H1 (cell line): Measurements from ENCODE around the gene SLC39A11. TPM values are rescaled to one million over a fixed set of nuclear protein-coding genes. Genes with fewer than 3 reads are reported as not detected.

Experiments
- GTF2F1 ChIP-seq: IDR thresholded peaks from 2 replicates; pipeline ENCODE4 v1.6.1; 2012; ENCODE audit warnings: low read depth, low read length, improper control_type of control experiment, borderline replicate concordance
- HDAC2 ChIP-seq, 2 experiments: fragments of 300-600 bp in 1 of 2; sonication (generic) in 1 of 2; IDR thresholded peaks; 2 replicates each; pipeline ENCODE4 v1.6.1; 2011 to 2012; ENCODE audit warnings: low read depth in 2 of 2, low read length in 2 of 2, mild to moderate bottlenecking in 2 of 2, moderate library complexity in 2 of 2, borderline replicate concordance in 1 of 2, inconsistent platforms in 1 of 2
- NRF1 ChIP-seq: IDR thresholded peaks from 2 replicates; pipeline ENCODE4 v1.6.1; 2011; ENCODE audit warnings: mild to moderate bottlenecking, low read depth, low read length, improper control_type of control experiment
- POLR2A ChIP-seq, 2 experiments: IDR thresholded peaks; 1 replicate in 1 of 2; 2 replicates in 1 of 2; pipeline ENCODE4 v1.6.1; 2011; ENCODE audit warnings: low read depth in 2 of 2, low read length in 2 of 2, mild to moderate bottlenecking in 2 of 2; ENCODE audit errors: control extremely low read depth in 1 of 2
- POLR2AphosphoS5 ChIP-seq: IDR thresholded peaks from 2 replicates; pipeline ENCODE4 v1.6.1; 2011; ENCODE audit warnings: low read depth, low read length
- RBBP5 ChIP-seq: IDR thresholded peaks from 2 replicates; pipeline ENCODE4 v1.7.1; 2012; ENCODE audit warnings: low read depth, mild to moderate bottlenecking, inconsistent platforms, low read length, moderate library complexity, borderline replicate concordance
- RNF2 ChIP-seq: fragments of 200-900, 300-1000 bp; sonication (generic); IDR thresholded peaks from 2 replicates; pipeline ENCODE4 v1.7.1; 2016; ENCODE audit warnings: borderline replicate concordance, low read depth, mild to moderate bottlenecking, antibody characterized with exemption, low read length; ENCODE audit not compliant: poor library complexity, severe bottlenecking; ENCODE audit errors: missing control alignments
- TEAD4 ChIP-seq: IDR thresholded peaks from 2 replicates; pipeline ENCODE4 v1.6.1; 2012; ENCODE audit warnings: low read depth, low read length, inconsistent platforms, mixed read lengths
- ZNF274 ChIP-seq: IDR thresholded peaks from 2 replicates; pipeline ENCODE4 v1.7.0; 2012; ENCODE audit warnings: low read length, borderline replicate concordance; ENCODE audit errors: extremely low read depth
- polyA plus RNA-seq, 7 experiments: library from polyadenylated mRNA; depleted of rRNA in 3 of 7; stranded (reverse) in 5 of 7; unstranded in 2 of 7; fragments of >200 nt in 5 of 7; fragments of 200-250 nt in 2 of 7; gene quantifications; 1 replicate in 5 of 7; 2 replicates in 1 of 7; 4 replicates in 1 of 7; pipeline versions ENCODE4 v1.2.1 to v1.2.3, GENCODE V29; 2011 to 2013; ENCODE audit warnings: missing spikeins in 2 of 7, mixed read lengths in 2 of 7
- total RNA-seq: library from RNA; stranded (reverse); fragmentation: NEBNext Ultra II Directional; extraction: Animal tissue kit (Norgen Biotek cat#: 25700); gene quantifications from 2 replicates; pipeline ENCODE4 v1.2.1, GENCODE V29; 2021
- TF ChIP-seq, protein P1 (sequence below): fragments of 300-600 bp; sonication (generic); IDR thresholded peaks from 2 replicates; pipeline ENCODE4 v1.7.1; 2012; ENCODE audit warnings: low read length, moderate library complexity, mild to moderate bottlenecking, inconsistent platforms; ENCODE audit not compliant: insufficient replicate concordance

SLC39A11 gene
- total and polyA plus RNA-seq, 2 of the 8 experiments (the other 6 are each of a cell fraction or from before 2014, with no cell fraction given) = 12.2 to 19.6 TPM

DNA sequence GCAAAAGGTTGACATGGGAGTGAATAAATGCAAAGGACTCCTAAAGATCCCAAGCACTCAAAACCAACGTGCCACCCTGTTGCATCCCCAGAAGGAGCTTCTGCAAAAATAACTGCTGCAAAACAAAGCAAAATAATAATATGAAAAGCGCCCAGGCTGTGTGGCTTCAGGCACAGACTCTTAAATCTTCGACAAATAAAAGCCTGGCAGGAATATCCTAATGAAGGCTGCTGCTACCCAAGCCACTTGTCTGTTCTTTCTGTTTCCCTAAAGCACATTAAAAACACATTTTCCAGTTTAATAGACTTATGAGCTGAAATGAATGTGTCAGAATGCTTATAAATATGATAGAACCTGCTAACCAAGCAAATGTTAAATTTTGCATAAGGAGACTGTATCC is 154.0 kb downstream of the SLC39A11 start (continued):
- TF ChIP-seq, protein P1, sequence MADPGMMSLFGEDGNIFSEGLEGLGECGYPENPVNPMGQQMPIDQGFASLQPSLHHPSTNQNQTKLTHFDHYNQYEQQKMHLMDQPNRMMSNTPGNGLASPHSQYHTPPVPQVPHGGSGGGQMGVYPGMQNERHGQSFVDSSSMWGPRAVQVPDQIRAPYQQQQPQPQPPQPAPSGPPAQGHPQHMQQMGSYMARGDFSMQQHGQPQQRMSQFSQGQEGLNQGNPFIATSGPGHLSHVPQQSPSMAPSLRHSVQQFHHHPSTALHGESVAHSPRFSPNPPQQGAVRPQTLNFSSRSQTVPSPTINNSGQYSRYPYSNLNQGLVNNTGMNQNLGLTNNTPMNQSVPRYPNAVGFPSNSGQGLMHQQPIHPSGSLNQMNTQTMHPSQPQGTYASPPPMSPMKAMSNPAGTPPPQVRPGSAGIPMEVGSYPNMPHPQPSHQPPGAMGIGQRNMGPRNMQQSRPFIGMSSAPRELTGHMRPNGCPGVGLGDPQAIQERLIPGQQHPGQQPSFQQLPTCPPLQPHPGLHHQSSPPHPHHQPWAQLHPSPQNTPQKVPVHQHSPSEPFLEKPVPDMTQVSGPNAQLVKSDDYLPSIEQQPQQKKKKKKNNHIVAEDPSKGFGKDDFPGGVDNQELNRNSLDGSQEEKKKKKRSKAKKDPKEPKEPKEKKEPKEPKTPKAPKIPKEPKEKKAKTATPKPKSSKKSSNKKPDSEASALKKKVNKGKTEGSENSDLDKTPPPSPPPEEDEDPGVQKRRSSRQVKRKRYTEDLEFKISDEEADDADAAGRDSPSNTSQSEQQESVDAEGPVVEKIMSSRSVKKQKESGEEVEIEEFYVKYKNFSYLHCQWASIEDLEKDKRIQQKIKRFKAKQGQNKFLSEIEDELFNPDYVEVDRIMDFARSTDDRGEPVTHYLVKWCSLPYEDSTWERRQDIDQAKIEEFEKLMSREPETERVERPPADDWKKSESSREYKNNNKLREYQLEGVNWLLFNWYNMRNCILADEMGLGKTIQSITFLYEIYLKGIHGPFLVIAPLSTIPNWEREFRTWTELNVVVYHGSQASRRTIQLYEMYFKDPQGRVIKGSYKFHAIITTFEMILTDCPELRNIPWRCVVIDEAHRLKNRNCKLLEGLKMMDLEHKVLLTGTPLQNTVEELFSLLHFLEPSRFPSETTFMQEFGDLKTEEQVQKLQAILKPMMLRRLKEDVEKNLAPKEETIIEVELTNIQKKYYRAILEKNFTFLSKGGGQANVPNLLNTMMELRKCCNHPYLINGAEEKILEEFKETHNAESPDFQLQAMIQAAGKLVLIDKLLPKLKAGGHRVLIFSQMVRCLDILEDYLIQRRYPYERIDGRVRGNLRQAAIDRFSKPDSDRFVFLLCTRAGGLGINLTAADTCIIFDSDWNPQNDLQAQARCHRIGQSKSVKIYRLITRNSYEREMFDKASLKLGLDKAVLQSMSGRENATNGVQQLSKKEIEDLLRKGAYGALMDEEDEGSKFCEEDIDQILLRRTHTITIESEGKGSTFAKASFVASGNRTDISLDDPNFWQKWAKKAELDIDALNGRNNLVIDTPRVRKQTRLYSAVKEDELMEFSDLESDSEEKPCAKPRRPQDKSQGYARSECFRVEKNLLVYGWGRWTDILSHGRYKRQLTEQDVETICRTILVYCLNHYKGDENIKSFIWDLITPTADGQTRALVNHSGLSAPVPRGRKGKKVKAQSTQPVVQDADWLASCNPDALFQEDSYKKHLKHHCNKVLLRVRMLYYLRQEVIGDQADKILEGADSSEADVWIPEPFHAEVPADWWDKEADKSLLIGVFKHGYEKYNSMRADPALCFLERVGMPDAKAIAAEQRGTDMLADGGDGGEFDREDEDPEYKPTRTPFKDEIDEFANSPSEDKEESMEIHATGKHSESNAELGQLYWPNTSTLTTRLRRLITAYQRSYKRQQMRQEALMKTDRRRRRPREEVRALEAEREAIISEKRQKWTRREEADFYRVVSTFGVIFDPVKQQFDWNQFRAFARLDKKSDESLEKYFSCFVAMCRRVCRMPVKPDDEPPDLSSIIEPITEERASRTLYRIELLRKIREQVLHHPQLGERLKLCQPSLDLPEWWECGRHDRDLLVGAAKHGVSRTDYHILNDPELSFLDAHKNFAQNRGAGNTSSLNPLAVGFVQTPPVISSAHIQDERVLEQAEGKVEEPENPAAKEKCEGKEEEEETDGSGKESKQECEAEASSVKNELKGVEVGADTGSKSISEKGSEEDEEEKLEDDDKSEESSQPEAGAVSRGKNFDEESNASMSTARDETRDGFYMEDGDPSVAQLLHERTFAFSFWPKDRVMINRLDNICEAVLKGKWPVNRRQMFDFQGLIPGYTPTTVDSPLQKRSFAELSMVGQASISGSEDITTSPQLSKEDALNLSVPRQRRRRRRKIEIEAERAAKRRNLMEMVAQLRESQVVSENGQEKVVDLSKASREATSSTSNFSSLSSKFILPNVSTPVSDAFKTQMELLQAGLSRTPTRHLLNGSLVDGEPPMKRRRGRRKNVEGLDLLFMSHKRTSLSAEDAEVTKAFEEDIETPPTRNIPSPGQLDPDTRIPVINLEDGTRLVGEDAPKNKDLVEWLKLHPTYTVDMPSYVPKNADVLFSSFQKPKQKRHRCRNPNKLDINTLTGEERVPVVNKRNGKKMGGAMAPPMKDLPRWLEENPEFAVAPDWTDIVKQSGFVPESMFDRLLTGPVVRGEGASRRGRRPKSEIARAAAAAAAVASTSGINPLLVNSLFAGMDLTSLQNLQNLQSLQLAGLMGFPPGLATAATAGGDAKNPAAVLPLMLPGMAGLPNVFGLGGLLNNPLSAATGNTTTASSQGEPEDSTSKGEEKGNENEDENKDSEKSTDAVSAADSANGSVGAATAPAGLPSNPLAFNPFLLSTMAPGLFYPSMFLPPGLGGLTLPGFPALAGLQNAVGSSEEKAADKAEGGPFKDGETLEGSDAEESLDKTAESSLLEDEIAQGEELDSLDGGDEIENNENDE = no peak
- TF ChIP-seq RBBP5 (no peak), TEAD4 (no peak), RNF2 (no peak), POLR2A (IDR thresholded peaks at IDR 0.05; ENCODE audit: control extremely low read depth in 1 of 2, low read depth in 2 of 2, low read length in 2 of 2) (no peak), POLR2AphosphoS5 (no peak), ZNF274 (no peak), HDAC2 (IDR thresholded peaks at IDR 0.05; ENCODE audit: borderline replicate concordance in 1 of 2, low read depth in 2 of 2, low read length in 2 of 2) (no peak), NRF1 (no peak), GTF2F1 (no peak)
- TF ChIP-seq, all 59 proteins: peak for 0
